HG03469 (cell line): ENCODE data around the gene ANKRD6.

Source experiments
- ATAC-seq: cut with Tn5 transposase; IDR thresholded peaks from one replicate; pipeline ENCODE4 v1.9.1; 2021; ENCODE audit warnings: mild to moderate bottlenecking, moderate library complexity, moderate number of reproducible peaks; ENCODE audit not compliant: unreplicated experiment

The ANKRD6 gene

GRCh38 chr6:89682991-89683390 lies 250.0 kb downstream of the ANKRD6 start:
- ATAC-seq, result no peak
